Bronchial epithelial cell (primary cell): ENCODE data around the gene NEMP1. TPM values are rescaled to one million over a fixed set of nuclear protein-coding genes. Genes with fewer than 3 reads are reported as not detected.

Source experiments
- DNase-seq: peaks from one replicate; pipeline ENCODE4 v3.0.0-alpha.2; 2010; ENCODE audit warnings: low read depth
- FAIRE-seq: peaks from 2 replicates; lab custom pipeline; 2011; peaks lifted over from hg19 to GRCh38; lab: Jason Lieb, UNC
- H3K27me3 ChIP-seq: 2 replicates; pipeline ENCODE4 v1.5.1; 2011; ENCODE audit warnings: low read length; ENCODE audit not compliant: control insufficient read depth, insufficient read depth
- H3K36me3 ChIP-seq: 2 replicates; pipeline ENCODE4 v1.5.1; 2011; ENCODE audit warnings: low read length; ENCODE audit not compliant: control insufficient read depth, insufficient read depth
- H3K4me3 ChIP-seq: 2 replicates; pipeline ENCODE4 v1.5.1; 2011; ENCODE audit warnings: mild to moderate bottlenecking, low read depth, low read length, control low read depth
- CTCF ChIP-seq: IDR thresholded peaks from 2 replicates; pipeline ENCODE4 v1.5.1; 2011; ENCODE audit warnings: mild to moderate bottlenecking, moderate library complexity, low read length, control low read depth, inconsistent platforms; ENCODE audit not compliant: insufficient read depth, severe bottlenecking
- total RNA-seq: library from RNA; depleted of rRNA; stranded (reverse); fragments of >200 nt; gene quantifications from 2 replicates; pipeline ENCODE4 v1.2.1, GENCODE V29; 2014

The NEMP1 gene
- total RNA-seq, 1 donor from 2014 or later = 4.2 TPM

GRCh38 chr12:57096748-57097553, 18.4 kb upstream of the NEMP1 start:
- no peak for DNase-seq
- Histone ChIP-seq H3K4me3 (no peak overlapping the region), H3K36me3 (peaks cover 39% of the 10 kb centered on the region), H3K27me3 (no peaks in the 10 kb centered on the region)
- FAIRE-seq = no peak
- TF ChIP-seq CTCF = no peak

GRCh38 chr12:57096099-57096572, 17.5 kb upstream of the NEMP1 start:
- TF ChIP-seq CTCF = no peak
- Histone ChIP-seq H3K27me3 (no peaks in the 10 kb centered on the region), H3K36me3 (peaks cover 45% of the 10 kb centered on the region), H3K4me3 (no peak overlapping the region)
- FAIRE-seq = peak; percentile 95
- DNase-seq = peak; percentile 99

- H3K27me3 ChIP-seq = no peaks in the 10 kb centered on the region
- DNase-seq = no peak
These were observed 16.8 kb upstream of the NEMP1 start for GRCh38 chr12:57095440-57095839.

GRCh38 chr12:57094208-57095160, 15.9 kb upstream of the NEMP1 start:
- H3K36me3 ChIP-seq = peaks cover 43% of the 10 kb centered on the region
- no peaks in the 10 kb centered on the region for H3K27me3 ChIP-seq
- no peak for FAIRE-seq
- no peak overlapping the region for H3K4me3 ChIP-seq
- no peak for TF ChIP-seq CTCF
- DNase-seq = no peak

More at GRCh38 chr12:57095440-57095839, 16.8 kb upstream of the NEMP1 start:
- H3K4me3 ChIP-seq = no peak overlapping the region
- no peak for FAIRE-seq
- TF ChIP-seq CTCF = no peak
- peaks cover 50% of the 10 kb centered on the region for H3K36me3 ChIP-seq

GRCh38 chr12:57093415-57094207, 15.0 kb upstream of the NEMP1 start:
- Histone ChIP-seq H3K36me3 (peaks cover 35% of the 10 kb centered on the region), H3K4me3 (no peak overlapping the region), H3K27me3 (no peaks in the 10 kb centered on the region)
- FAIRE-seq (no peak), DNase-seq (peak; percentile 72)
- TF ChIP-seq CTCF = peak; percentile 75
